Stimulated activated naive CD8-positive, alpha-beta T cell treated with anti-CD3 and anti-CD28 coated beads, Interleukin-15, Interleukin-2, amounts not matched to agents 100 U/mL and 50 U/mL, for 24 hours (primary cell): ENCODE results near the gene NTM.
"Not testable (repeated sequence)": the region's sequence is repeated elsewhere in the genome, so short reads cannot be mapped to it uniquely, and the experiment has no call there.

Experiments
- ATAC-seq: fragments of 150-1000 bp; cut with Tn5 transposase; one replicate; pipeline ENCODE4 v1.10.0; 2021
- DNase-seq: peaks from one replicate; pipeline ENCODE4 v3.0.0; 2021

Gene NTM

GRCh38 chr11:131894615-131895544, 524.5 kb downstream of the NTM start:
- ATAC-seq (no peak), DNase-seq (no peak)

GRCh38 chr11:131895865-131896264, 525.5 kb downstream of the NTM start:
- no peak for ATAC-seq

GRCh38 chr11:131896978-131897615, 526.7 kb downstream of the NTM start:
- ATAC-seq: no peak

More at GRCh38 chr11:131895865-131896264, 525.5 kb downstream of the NTM start:
- no peak for DNase-seq

DNA sequence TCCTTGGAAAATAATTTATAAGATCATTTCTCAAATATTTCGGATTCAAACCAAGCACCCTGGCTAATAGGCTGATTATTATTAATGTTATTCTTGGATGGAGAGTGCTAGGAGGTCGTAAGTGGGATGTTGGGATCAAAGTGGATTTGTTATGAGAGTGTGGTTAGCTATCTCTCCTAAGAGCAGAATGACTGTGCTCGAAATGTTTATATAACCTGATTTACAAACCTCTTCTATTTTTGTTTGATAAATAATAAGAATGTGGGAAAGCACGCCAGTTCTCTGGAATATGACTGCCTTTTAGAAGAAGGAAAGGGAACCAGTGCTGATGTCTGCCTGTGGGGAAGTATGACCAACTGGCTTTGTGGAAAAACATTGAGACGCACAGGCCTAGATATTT, 527.5 kb downstream of the NTM start:
- DNase-seq (no peak), ATAC-seq (no peak)

More at GRCh38 chr11:131896978-131897615, 526.7 kb downstream of the NTM start:
- DNase-seq: no peak

DNA sequence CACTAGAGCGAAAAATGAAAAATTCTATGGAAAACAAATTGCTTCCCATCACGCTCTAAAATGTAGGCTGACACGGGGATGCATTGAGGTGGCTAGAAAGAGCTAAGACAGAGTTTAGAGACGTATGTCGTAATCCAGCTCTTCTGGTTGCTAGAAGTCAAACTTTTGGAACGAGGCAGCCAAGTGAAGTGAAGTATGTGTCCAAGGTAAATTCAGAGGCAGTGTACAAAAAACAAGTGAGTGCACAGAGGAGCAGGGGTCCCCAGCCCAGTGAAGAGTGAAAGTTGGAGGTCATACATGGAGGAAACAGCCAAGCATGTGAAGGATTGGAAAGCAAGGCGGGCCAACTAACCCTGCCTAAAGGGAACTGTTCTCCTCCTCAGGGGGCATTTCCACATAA, 528.5 kb downstream of the NTM start:
- ATAC-seq: no peak
- DNase-seq: no peak

DNA sequence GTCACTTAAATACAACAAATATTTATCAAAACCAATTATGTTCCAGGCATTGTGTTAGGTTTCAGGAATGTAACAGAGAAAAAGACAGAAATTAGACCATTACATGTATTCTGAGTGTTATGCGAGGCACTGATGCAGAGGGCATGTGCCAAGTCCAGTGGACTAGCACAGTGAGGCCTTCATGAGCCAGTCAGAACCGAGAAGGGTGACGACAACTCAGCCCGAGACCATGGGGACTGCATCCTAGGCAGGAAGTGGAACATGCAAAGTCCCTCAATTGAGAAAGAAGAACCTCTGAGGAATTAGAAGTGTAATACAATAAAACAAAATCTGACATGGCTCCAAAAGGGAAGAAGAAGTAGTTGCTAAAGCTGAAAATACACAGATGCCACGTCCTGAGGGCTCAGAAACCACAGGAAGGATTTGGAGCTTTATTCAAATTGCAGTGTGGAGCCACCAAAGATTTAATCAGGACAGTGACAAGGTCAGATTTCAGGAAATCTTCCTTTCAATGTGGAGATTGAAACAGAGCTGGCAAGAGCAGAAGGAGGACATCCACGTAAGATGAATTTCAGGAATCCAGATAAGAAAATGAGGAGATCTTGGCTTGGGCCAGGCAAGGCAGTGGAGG, 529.6 kb downstream of the NTM start:
- DNase-seq (no peak), ATAC-seq (no peak)

- DNase-seq (no peak), ATAC-seq (no peak)
Observed at GRCh38 chr11:131902421-131902820, 532.0 kb downstream of the NTM start.

DNA sequence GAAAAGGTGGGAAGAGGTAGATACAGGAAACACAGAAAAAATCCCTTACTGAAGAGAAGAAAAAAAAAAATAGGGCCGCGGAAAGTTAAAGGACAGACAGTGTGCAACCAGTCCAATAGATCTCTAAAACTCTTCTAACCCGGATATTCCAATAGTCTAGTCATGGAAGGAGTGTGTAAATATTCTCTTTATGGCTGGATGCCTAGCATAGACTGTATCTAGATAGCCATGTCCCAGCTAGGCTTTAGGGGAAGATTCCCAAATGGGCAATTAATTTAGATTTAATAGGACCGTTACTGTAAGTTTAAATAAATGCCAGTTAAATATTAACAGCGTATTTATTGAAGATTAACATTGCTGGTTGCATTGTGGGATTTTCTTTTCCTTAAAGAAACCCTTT, 532.7 kb downstream of the NTM start:
- DNase-seq (no peak), ATAC-seq (no peak)

DNA sequence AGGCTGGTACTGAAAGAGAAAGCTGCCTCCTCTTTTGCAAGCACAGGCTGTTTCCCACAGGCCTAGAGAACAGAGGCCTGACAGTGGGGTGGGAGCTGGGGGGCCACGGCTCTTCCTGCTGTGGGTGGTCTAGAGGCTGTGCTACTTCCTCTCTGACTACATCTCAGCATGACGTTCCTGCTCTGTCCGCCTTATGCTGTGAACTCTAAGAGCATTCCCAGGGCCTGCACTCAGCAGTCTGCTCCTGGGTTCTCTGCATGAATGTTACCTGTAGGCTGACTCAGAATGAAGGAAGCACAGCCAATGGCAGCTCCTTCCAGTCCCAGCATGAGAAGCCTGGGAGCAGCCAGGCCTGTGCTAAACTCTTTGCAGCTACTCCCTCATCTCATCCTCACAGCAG, 534.3 kb downstream of the NTM start:
- no peak for ATAC-seq

DNA sequence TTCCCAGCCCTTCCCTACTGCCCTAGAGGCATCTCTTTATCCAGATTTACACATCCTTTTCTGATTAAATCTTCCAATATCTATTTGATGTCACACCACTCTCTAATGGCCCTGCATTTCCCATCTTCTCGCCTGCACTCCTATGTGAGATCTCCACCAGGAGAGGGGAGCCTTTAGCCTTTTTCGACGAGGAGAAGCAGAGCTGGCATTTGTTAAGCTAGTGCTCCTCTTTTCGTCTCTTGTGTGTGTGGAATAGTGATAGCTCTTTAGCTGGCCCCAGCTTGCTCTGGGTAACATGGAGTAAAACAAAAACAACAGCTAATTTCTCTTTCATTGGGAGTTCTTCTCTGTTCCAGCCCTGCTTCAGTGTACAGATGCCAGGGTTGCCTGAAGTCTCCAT, 536.5 kb downstream of the NTM start:
- DNase-seq (no peak), ATAC-seq (no peak)

More for the DNA sequence above, 534.3 kb downstream of the NTM start:
- no peak for DNase-seq

- DNase-seq: no peak
- ATAC-seq: no peak
Observed at GRCh38 chr11:131907371-131907770, 537.0 kb downstream of the NTM start.

GRCh38 chr11:131908316-131908715, 537.9 kb downstream of the NTM start:
- no peak for ATAC-seq
- DNase-seq: no peak

DNA sequence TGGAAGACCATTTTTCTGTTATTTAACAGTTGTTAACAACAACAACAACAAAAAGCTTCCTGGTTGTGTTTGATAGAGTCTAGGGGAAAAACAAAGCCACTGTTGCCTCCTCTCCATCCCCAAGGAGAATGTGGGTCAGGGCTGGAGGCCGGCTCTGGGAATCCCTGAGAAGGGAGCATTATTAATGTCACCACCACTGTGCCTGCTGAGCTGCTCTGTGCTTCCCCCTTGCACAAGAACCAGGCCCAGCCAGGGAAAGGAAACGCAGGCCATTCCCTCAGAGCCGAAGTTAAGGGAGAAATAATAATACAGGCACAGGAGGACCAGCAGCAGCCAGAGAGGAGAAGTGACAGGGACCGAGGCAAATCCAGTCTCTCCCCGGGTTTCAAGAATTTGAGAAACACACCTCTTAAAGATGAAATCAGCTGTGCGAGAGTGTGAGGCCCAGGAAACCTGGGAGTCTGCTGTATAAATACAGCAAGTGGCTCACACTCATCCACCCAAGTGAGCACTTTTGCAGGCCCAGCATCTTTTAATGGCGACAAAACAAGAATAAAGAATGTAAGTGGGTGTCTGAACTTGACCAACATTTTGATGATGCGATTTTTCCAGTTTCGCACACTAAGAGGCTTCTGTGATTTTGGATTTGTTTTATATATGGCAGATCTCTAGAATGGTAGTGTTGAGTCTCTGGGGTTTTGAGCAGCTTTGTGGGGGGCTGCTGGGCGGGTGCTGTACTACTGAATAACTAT, 539.2 kb downstream of the NTM start:
- no peak for ATAC-seq
- DNase-seq: no peak

DNA sequence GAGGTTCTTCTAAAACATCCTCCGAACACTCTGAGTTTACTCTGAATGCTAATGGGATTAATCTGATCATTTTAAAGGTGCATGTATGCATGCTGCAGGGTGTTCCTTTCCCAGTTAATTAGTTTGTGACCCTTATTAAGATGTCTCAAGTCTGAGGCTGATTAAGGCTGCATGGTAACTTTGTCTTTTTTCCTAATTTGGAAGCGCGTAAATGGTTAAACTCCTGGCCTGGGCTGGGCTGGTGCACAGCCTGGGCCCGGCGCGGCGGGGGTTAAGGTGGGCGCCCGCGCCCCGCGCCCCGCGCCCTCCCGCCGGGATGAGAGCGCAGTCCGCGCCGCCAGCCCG, 539.7 kb downstream of the NTM start:
- ATAC-seq (no peak), DNase-seq (no peak)

- no peak for DNase-seq
- ATAC-seq: no peak
Observed at GRCh38 chr11:131910523-131911387, 540.3 kb downstream of the NTM start.

- not testable (repeated sequence) for ATAC-seq, DNase-seq
Observed at GRCh38 chr11:131911388-131912032, 541.1 kb downstream of the NTM start.

DNA sequence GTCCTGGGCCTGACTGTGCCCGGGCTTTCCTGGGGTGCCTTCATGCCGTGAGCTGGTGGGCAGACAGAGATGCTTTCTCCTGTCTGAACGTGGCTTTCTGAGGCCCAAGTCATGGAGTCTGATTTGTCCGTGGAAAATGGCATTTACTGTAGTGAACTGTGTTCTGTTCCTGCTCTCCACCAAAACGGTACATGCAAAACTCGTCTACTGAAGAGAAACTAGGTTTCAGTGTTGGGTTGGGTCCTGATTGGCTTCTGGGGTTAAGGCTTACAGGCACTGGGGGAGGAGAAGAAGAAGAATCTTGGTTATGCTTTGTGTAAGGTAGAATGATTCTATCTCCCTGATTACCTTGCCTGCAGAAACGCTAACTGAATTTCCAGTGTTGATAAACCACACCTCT, 541.7 kb downstream of the NTM start:
- DNase-seq (no peak), ATAC-seq (no peak)

DNA sequence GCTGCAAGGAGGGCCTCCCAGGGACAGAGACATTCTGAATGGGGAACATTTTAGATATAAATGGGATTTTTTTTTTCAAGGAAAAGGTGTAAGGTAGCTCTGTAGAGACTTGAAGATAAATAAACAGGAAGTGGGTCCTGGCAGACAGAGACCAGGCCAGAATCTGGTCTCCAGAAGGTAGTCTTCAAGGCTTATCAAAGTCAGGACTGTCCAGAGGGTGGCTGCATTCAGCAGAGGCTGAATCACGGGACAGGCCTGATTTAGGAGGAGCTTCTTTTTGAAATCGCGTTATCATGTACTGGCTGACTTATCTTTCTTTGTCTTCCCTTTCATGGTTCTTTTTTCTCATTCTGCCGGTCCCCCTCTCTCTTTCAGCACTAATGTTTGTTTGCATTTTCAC, 542.9 kb downstream of the NTM start:
- DNase-seq (no peak), ATAC-seq (no peak)

- ATAC-seq (no peak), DNase-seq (no peak)
Observed at GRCh38 chr11:131914361-131914774, 544.0 kb downstream of the NTM start.

GRCh38 chr11:131916638-131917037, 546.2 kb downstream of the NTM start:
- no peak for ATAC-seq
- DNase-seq: no peak
